CD4-positive, alpha-beta memory T cell (primary cell): Measurements from ENCODE around the gene CORO2B. TPM values are rescaled to one million over a fixed set of nuclear protein-coding genes. Genes with fewer than 3 reads are reported as not detected.

Experiments
- CTCF ChIA-PET: fragments of 350-600 bp; sonication (Branson Sonifier 250); formaldehyde crosslinking; loops from one replicate; lab custom pipeline; 2021; ENCODE audit warnings: inconsistent platforms; ENCODE audit not compliant: partially characterized antibody; lab: Charles Lee
- POLR2A ChIA-PET: fragments of 350-600 bp; sonication (Branson Sonifier 250); formaldehyde crosslinking; loops from one replicate; lab custom pipeline; 2021; ENCODE audit not compliant: partially characterized antibody; lab: Charles Lee
- DNase-seq, 5 donors: peaks; one replicate each; pipeline versions ENCODE4 v3.0.0 to v3.0.0-alpha.2; 2020 to 2022; ENCODE audit warnings: mixed read lengths in 1 of 5
- H3K27ac ChIP-seq: one replicate; pipeline ENCODE4 v1.7.0; 2013; ENCODE audit warnings: low read depth, low read length
- H3K27me3 ChIP-seq: 2 replicates; pipeline ENCODE4 v1.7.0; 2013; ENCODE audit warnings: mild to moderate bottlenecking, low read length, moderate library complexity; ENCODE audit not compliant: insufficient read depth
- H3K36me3 ChIP-seq: 2 replicates; pipeline ENCODE4 v1.7.0; 2013; ENCODE audit warnings: mild to moderate bottlenecking, low read length, moderate library complexity; ENCODE audit not compliant: insufficient read depth
- H3K4me1 ChIP-seq: 2 replicates; pipeline ENCODE4 v1.7.0; 2013; ENCODE audit warnings: mild to moderate bottlenecking, low read length, moderate library complexity; ENCODE audit not compliant: insufficient read depth
- H3K4me3 ChIP-seq, 2 donors: one replicate each; pipeline ENCODE4 v1.7.0; 2013; ENCODE audit warnings: low read length in 2 of 2, mild to moderate bottlenecking in 1 of 2
- H3K9me3 ChIP-seq, 2 donors: one replicate each; pipeline ENCODE4 v1.7.0; 2013; ENCODE audit warnings: low read length in 2 of 2, control low read depth in 1 of 2; ENCODE audit not compliant: control insufficient read depth in 1 of 2
- H3K27ac Mint-ChIP-seq, 7 donors: one replicate each; pipeline ENCODE4 v1.8.0; 2020 to 2021; ENCODE audit warnings: mixed read lengths in 7 of 7, mild to moderate bottlenecking in 6 of 7, inconsistent platforms in 3 of 7, moderate library complexity in 3 of 7
- H3K27me3 Mint-ChIP-seq, 2 donors: one replicate each; pipeline ENCODE4 v1.8.0; 2020 to 2021; ENCODE audit warnings: mixed read lengths in 2 of 2
- H3K36me3 Mint-ChIP-seq, 2 donors: one replicate each; pipeline ENCODE4 v1.8.0; 2020 to 2021; ENCODE audit warnings: mixed read lengths in 2 of 2, inconsistent platforms in 1 of 2, mild to moderate bottlenecking in 1 of 2
- H3K4me1 Mint-ChIP-seq, 4 donors: one replicate each; pipeline ENCODE4 v1.8.0; 2020 to 2021; ENCODE audit warnings: mixed read lengths in 4 of 4, mild to moderate bottlenecking in 1 of 4
- H3K4me3 Mint-ChIP-seq, 8 donors: one replicate each; pipeline ENCODE4 v1.8.0; 2020 to 2021; ENCODE audit warnings: mixed read lengths in 8 of 8, mild to moderate bottlenecking in 7 of 8, moderate library complexity in 6 of 8, inconsistent platforms in 3 of 8
- H3K9me3 Mint-ChIP-seq, 8 donors: one replicate each; pipeline ENCODE4 v1.8.0; 2020 to 2021; ENCODE audit warnings: mixed read lengths in 8 of 8, mild to moderate bottlenecking in 5 of 8, inconsistent platforms in 3 of 8, moderate library complexity in 1 of 8
- intact Hi-C: fragments of 100-400 bp; cut with micrococcal nuclease; formaldehyde crosslinking; loops from one replicate; pipeline ENCODE4 v1.15.1; 2023
- polyA plus RNA-seq, 2 donors: library from polyadenylated mRNA; unstranded; fragments of 300-500 nt; fragmentation: Illumina TruSeq; gene quantifications; one replicate each; pipeline ENCODE4 v1.2.3, GENCODE V29; 2021
- total RNA-seq, 2 experiments: library from RNA; stranded (reverse); gene quantifications; one replicate each; pipeline ENCODE4 v1.2.3, GENCODE V29; 2021

The CORO2B gene
- total and polyA plus RNA-seq, 4 experiments from 2014 or later = not detected

DNA sequence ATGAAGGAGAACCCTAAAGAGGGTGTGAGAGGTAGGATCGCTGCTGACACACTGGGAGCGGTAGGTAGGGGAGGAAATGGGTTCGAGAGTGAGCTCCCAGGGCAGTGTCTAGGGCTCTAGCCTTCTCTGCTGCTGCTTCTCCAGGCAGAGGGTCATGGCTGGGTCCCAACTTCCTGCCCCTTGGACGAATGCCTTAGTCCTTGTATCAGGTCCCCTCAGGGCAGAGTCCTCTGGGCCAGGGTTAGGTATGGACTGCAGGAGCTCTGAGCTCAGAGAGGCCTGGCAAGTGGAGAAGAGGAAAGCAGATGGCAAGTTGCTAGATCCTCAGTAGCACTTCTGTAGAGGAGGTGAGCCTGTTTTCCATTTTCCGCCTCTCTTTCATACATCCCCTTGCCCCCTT lies 2.9 kb downstream of the CORO2B start:
- H3K9me3 ChIP-seq = no peaks in the 10 kb centered on the region
- Mint-ChIP-seq H3K4me3 (no peak overlapping the region), H3K27me3 (peaks cover 17 to 24% of the 10 kb centered on the region in 2 donors), H3K27ac (no peak overlapping the region), H3K36me3 (peaks cover 0 to 5% of the 10 kb centered on the region in 2 donors), H3K9me3 (no peaks in the 10 kb centered on the region), H3K4me1 (peaks cover 6 to 16% (median 12%) of the 10 kb centered on the region in 4 donors)
- DNase-seq = no peak
- no peaks in the 10 kb centered on the region for H3K36me3 ChIP-seq
- ChIA-PET POLR2A (no interaction called here), CTCF (no interaction called here)
- H3K4me3 ChIP-seq = no peak overlapping the region
- H3K27ac ChIP-seq = no peak overlapping the region
- H3K4me1 ChIP-seq = peaks cover 11% of the 10 kb centered on the region
- peaks cover 16% of the 10 kb centered on the region for H3K27me3 ChIP-seq
- intact Hi-C loops = no loop called here

GRCh38 chr15:68582236-68582635 lies 3.4 kb downstream of the CORO2B start:
- Histone ChIP-seq H3K27ac (no peak overlapping the region), H3K4me3 (no peak overlapping the region), H3K9me3 (no peaks in the 10 kb centered on the region), H3K4me1 (peaks cover 11% of the 10 kb centered on the region), H3K27me3 (peaks cover 11% of the 10 kb centered on the region), H3K36me3 (no peaks in the 10 kb centered on the region)
- ChIA-PET CTCF (no interaction called here), POLR2A (no interaction called here)
- H3K4me1 Mint-ChIP-seq = peaks cover 6 to 11% (median 10%) of the 10 kb centered on the region in 4 donors
- H3K27ac Mint-ChIP-seq = no peak overlapping the region
- intact Hi-C loops = no loop called here
- H3K27me3 Mint-ChIP-seq = peaks cover 14 to 19% of the 10 kb centered on the region in 2 donors
- DNase-seq = no peak
- H3K36me3 Mint-ChIP-seq = peaks cover 0 to 5% of the 10 kb centered on the region in 2 donors
- no peaks in the 10 kb centered on the region for H3K9me3 Mint-ChIP-seq
- no peak overlapping the region for H3K4me3 Mint-ChIP-seq

- H3K4me1 ChIP-seq = peaks cover 5% of the 10 kb centered on the region
- CTCF ChIA-PET = no interaction called here
- intact Hi-C loops = no loop called here
- Mint-ChIP-seq H3K4me1 (peaks cover 3 to 9% (median 6%) of the 10 kb centered on the region in 4 donors), H3K4me3 (no peak overlapping the region), H3K9me3 (no peaks in the 10 kb centered on the region), H3K27ac (no peak overlapping the region), H3K27me3 (peaks cover 9 to 17% of the 10 kb centered on the region in 2 donors), H3K36me3 (peaks cover 0 to 3% of the 10 kb centered on the region in 2 donors)
- no peak for DNase-seq
- H3K36me3 ChIP-seq = no peaks in the 10 kb centered on the region
- no peak overlapping the region for H3K27ac ChIP-seq
- POLR2A ChIA-PET = no interaction called here
- H3K4me3 ChIP-seq = no peak overlapping the region
- no peaks in the 10 kb centered on the region for H3K9me3 ChIP-seq
- peaks cover 9% of the 10 kb centered on the region for H3K27me3 ChIP-seq
Observed at GRCh38 chr15:68582864-68583263, 4.1 kb downstream of the CORO2B start.

GRCh38 chr15:68583321-68583720 lies 4.5 kb downstream of the CORO2B start:
- Mint-ChIP-seq H3K4me1 (peaks cover 0 to 9% (median 4%) of the 10 kb centered on the region in 4 donors), H3K36me3 (no peaks in the 10 kb centered on the region), H3K9me3 (no peaks in the 10 kb centered on the region), H3K4me3 (no peak overlapping the region), H3K27me3 (peaks cover 5 to 13% of the 10 kb centered on the region in 2 donors), H3K27ac (no peak overlapping the region)
- Histone ChIP-seq H3K9me3 (no peaks in the 10 kb centered on the region), H3K4me1 (peaks cover under 1% of the 10 kb centered on the region), H3K4me3 (no peak overlapping the region), H3K27me3 (peaks cover 5% of the 10 kb centered on the region), H3K36me3 (no peaks in the 10 kb centered on the region), H3K27ac (no peak overlapping the region)
- ChIA-PET CTCF (no interaction called here), POLR2A (no interaction called here)
- intact Hi-C loops = no loop called here
- DNase-seq = no peak

DNA sequence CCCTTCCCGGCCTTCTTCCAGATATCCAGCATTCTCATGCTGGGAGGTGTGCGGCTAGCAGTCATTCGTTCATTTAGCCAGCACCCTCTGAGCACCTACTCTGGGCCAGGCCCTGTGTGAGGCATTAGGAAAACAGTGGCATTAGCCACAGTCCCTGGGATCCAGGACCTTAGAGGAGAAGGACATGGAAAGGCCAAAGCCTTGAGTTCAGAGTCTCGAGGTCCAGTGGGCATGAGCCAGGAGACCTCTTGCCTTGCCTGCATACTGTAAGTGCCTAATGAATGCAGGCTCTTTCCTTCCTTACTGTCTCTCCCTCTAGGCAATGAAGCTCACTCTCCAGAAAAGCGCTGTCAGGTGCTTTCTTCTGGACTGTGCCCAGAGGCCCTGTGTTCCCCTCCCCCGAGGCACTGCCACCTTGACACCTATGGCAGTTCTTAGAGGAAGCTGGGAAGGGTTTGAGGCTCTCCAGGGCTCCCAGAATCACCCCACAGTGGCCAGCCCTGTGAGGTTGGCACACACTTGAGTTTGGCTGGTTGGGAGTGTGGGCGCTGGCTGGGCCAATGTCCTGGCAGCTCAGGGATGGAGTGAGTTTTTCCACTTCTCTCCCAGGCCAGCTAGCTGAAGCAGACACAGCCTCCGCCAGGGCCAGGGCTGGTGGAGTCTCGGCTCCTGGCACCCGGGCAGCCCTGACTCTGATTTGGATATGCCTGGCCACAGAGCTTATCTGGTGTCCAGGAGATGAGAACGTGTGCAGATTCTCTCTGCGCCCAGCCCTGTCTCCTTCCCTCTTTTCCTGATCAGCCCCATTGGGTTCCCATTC lies 5.4 kb downstream of the CORO2B start:
- no peak overlapping the region for H3K4me3 ChIP-seq
- Mint-ChIP-seq H3K27ac (no peak overlapping the region), H3K4me1 (peaks cover 0 to 9% (median 4%) of the 10 kb centered on the region in 4 donors), H3K9me3 (no peaks in the 10 kb centered on the region), H3K36me3 (no peaks in the 10 kb centered on the region), H3K27me3 (peaks cover 5 to 13% of the 10 kb centered on the region in 2 donors), H3K4me3 (no peak overlapping the region)
- CTCF ChIA-PET = interaction anchor here (0.7 kb wide), 1 partner anchor 27 kb away, joined by 3 read pairs; no protein-coding TSS in a partner anchor
- no peaks in the 10 kb centered on the region for H3K4me1 ChIP-seq
- H3K9me3 ChIP-seq = no peaks in the 10 kb centered on the region
- H3K36me3 ChIP-seq = no peaks in the 10 kb centered on the region
- intact Hi-C loops = no loop called here
- H3K27ac ChIP-seq = no peak overlapping the region
- no peak for DNase-seq
- peaks cover 5% of the 10 kb centered on the region for H3K27me3 ChIP-seq
- POLR2A ChIA-PET = no interaction called here

GRCh38 chr15:68584756-68585573 lies 6.2 kb downstream of the CORO2B start:
- Histone ChIP-seq H3K4me3 (no peak overlapping the region), H3K4me1 (no peaks in the 10 kb centered on the region), H3K27me3 (peaks cover under 1% of the 10 kb centered on the region), H3K27ac (no peak overlapping the region), H3K9me3 (no peaks in the 10 kb centered on the region), H3K36me3 (no peaks in the 10 kb centered on the region)
- Mint-ChIP-seq H3K4me1 (peaks cover 0 to 7% (median 3%) of the 10 kb centered on the region in 4 donors), H3K9me3 (no peaks in the 10 kb centered on the region), H3K36me3 (no peaks in the 10 kb centered on the region), H3K27me3 (peaks cover 2 to 9% of the 10 kb centered on the region in 2 donors), H3K27ac (no peak overlapping the region), H3K4me3 (no peak overlapping the region)
- ChIA-PET POLR2A (no interaction called here), CTCF (interaction anchor here (0.7 kb wide), 1 partner anchor 28 kb away, joined by 3 read pairs; no protein-coding TSS in a partner anchor)
- no peak for DNase-seq
- intact Hi-C loops = no loop called here
